ENCODE results near the gene BEST2. TPM values are rescaled to one million over a fixed set of nuclear protein-coding genes. Genes with fewer than 3 reads are reported as not detected.

Gene BEST2
- total and polyA plus RNA-seq, 2 donors from 2014 or later: not detected

DNA sequence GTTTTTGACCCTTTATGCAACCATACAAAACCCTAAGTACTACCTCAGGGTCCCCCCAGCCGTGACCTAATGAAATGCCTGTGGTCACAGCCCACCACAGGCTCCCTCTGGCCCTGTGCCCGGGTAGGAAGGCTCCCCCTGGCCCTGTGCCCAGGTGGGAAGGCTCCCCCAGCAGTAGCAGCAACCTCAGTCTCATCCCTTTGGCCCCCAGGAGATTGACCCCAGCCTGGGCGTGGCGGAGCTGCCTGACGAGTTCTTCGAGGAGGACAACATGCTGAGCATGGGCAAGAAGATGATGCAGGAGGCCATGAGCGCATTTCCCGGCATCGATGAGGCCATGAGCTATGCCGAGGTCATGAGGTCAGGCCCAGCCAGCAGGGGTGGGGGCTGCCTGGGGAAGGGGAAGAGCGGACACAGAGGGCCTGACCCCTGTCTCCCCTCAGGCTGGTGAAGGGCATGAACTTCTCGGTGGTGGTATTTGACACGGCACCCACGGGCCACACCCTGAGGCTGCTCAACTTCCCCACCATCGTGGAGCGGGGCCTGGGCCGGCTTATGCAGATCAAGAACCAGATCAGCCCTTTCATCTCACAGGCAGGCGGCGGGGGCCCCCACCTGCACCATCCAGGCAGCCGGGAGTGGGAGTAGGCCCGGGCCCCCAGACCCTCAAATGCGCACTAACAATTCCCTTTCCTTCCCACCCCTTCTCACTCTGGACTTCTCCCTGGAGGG lies 6.3 kb upstream of the BEST2 start:
- intact Hi-C loops (cut with DNase I): no loop called here
- Histone ChIP-seq H3K27me3 (ENCODE audit: control insufficient read depth, insufficient read depth, low read length) (no peaks in the 10 kb centered on the region), H3K4me1 (ENCODE audit: control insufficient read depth in 2 of 3, insufficient read depth in 2 of 3, low read depth in 1 of 3, low read length in 3 of 3) (no peaks in the 10 kb centered on the region), H3K9me3 (ENCODE audit: control insufficient read depth in 2 of 3, insufficient read depth in 1 of 3, low read length in 3 of 3) (no peaks in the 10 kb centered on the region), H3K27ac (ENCODE audit: low read depth in 2 of 2, low read length in 2 of 2) (no peak overlapping the region), H3K36me3 (ENCODE audit: control insufficient read depth in 2 of 3, insufficient read depth in 3 of 3, low read length in 3 of 3) (peaks cover 2 to 9% (median 9%) of the 10 kb centered on the region in 3 donors), H3K4me3 (ENCODE audit: low read length in 3 of 3) (no peak overlapping the region), H3K9ac (ENCODE audit: low read length in 3 of 3) (no peak overlapping the region)
- FAIRE-seq (no peak), DNase-seq (no peak)
- TF ChIP-seq, protein P1, sequence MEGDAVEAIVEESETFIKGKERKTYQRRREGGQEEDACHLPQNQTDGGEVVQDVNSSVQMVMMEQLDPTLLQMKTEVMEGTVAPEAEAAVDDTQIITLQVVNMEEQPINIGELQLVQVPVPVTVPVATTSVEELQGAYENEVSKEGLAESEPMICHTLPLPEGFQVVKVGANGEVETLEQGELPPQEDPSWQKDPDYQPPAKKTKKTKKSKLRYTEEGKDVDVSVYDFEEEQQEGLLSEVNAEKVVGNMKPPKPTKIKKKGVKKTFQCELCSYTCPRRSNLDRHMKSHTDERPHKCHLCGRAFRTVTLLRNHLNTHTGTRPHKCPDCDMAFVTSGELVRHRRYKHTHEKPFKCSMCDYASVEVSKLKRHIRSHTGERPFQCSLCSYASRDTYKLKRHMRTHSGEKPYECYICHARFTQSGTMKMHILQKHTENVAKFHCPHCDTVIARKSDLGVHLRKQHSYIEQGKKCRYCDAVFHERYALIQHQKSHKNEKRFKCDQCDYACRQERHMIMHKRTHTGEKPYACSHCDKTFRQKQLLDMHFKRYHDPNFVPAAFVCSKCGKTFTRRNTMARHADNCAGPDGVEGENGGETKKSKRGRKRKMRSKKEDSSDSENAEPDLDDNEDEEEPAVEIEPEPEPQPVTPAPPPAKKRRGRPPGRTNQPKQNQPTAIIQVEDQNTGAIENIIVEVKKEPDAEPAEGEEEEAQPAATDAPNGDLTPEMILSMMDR (IDR thresholded peaks at IDR 0.05; ENCODE audit: borderline replicate concordance, extremely low read depth, insufficient read depth): no peak

DNA sequence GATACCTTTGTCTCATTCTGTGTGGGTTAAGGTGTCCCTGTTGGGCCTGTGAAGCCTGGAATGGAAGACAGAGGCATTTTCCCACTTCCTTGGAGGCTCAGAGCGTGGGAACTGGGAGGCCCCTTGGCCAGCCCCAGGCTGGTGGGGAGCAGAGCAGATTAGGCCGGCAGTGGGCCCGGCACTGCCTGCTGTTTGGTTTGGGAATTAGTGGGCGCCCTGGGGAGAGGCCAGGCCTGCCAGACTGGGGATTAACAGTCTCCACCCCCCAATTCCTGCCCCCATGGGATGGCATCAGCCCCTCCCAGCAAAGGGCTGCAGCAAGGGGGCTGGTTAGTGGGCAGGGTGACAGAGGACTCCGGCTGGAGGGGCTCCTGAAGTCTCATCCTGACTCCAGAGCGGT lies 3.1 kb upstream of the BEST2 start:
- TF ChIP-seq, protein P1 (IDR thresholded peaks at IDR 0.05; ENCODE audit: borderline replicate concordance, extremely low read depth, insufficient read depth): no peak
- no peak overlapping the region for H3K4me3 ChIP-seq (ENCODE audit: low read length in 3 of 3)
- H3K9ac ChIP-seq (ENCODE audit: low read length in 3 of 3): no peak overlapping the region
- peaks cover 2 to 9% (median 6%) of the 10 kb centered on the region in 3 donors for H3K36me3 ChIP-seq (ENCODE audit: control insufficient read depth in 2 of 3, insufficient read depth in 3 of 3, low read length in 3 of 3)
- FAIRE-seq: no peak
- intact Hi-C loops (cut with DNase I): no loop called here
- H3K27me3 ChIP-seq (ENCODE audit: control insufficient read depth, insufficient read depth, low read length): no peaks in the 10 kb centered on the region
- no peaks in the 10 kb centered on the region for H3K9me3 ChIP-seq (ENCODE audit: control insufficient read depth in 2 of 3, insufficient read depth in 1 of 3, low read length in 3 of 3)
- no peaks in the 10 kb centered on the region for H3K4me1 ChIP-seq (ENCODE audit: control insufficient read depth in 2 of 3, insufficient read depth in 2 of 3, low read depth in 1 of 3, low read length in 3 of 3)
- no peak overlapping the region for H3K27ac ChIP-seq (ENCODE audit: low read depth in 2 of 2, low read length in 2 of 2)
- DNase-seq: no peak

DNA sequence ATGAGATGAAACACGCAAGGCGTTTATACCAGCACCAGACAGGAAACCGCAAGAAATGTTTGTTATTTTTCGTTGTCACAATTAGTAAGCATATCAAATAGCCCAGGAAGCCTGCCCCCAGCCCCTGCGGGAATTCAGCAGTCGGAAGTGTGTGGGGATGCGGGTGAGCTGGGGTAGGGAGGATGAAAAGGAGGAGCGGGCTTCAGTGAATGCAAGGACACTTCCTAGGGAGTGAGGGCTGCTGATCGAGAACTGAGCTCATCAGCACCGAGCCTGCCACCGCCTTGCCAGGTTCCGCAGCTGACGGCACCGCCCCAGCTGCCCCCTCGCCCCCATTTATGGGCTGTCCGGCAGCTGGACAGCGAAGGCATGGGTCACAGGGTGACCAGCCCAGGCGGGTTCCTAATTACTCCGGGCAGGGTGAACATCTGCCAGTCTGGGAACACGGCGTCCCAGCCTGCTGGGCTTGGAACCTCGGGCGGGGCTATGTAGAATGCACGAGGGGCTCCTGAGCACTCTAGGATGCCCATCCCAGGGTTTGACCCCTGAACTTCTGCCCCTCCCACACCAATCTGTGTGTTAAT lies 1.6 kb upstream of the BEST2 start:
- peaks cover 2 to 9% (median 6%) of the 10 kb centered on the region in 3 donors for H3K36me3 ChIP-seq (ENCODE audit: control insufficient read depth in 2 of 3, insufficient read depth in 3 of 3, low read length in 3 of 3)
- DNase-seq: no peak

More for the DNA sequence above, 1.6 kb upstream of the BEST2 start:
- no peaks in the 10 kb centered on the region for H3K4me1 ChIP-seq (ENCODE audit: control insufficient read depth in 2 of 3, insufficient read depth in 2 of 3, low read depth in 1 of 3, low read length in 3 of 3)
- no peak overlapping the region for H3K27ac ChIP-seq (ENCODE audit: low read depth in 2 of 2, low read length in 2 of 2)
- no peaks in the 10 kb centered on the region for H3K9me3 ChIP-seq (ENCODE audit: control insufficient read depth in 2 of 3, insufficient read depth in 1 of 3, low read length in 3 of 3)
- H3K4me3 ChIP-seq (ENCODE audit: low read length in 3 of 3): no peak overlapping the region
- FAIRE-seq: no peak
- H3K9ac ChIP-seq (ENCODE audit: low read length in 3 of 3): no peak overlapping the region
- intact Hi-C loops (cut with DNase I): no loop called here
- H3K27me3 ChIP-seq (ENCODE audit: control insufficient read depth, insufficient read depth, low read length): no peaks in the 10 kb centered on the region
- TF ChIP-seq, protein P1 (IDR thresholded peaks at IDR 0.05; ENCODE audit: borderline replicate concordance, extremely low read depth, insufficient read depth): no peak

Data from kidney (tissue), 14 donors.